ENCODE data around the gene SPHK2. TPM values are rescaled to one million over a fixed set of nuclear protein-coding genes. Genes with fewer than 3 reads are reported as not detected.

Gene SPHK2
- total and polyA plus RNA-seq, 3 donors from 2014 or later = 31.2 to 47.6 (median 43.1) TPM

DNA sequence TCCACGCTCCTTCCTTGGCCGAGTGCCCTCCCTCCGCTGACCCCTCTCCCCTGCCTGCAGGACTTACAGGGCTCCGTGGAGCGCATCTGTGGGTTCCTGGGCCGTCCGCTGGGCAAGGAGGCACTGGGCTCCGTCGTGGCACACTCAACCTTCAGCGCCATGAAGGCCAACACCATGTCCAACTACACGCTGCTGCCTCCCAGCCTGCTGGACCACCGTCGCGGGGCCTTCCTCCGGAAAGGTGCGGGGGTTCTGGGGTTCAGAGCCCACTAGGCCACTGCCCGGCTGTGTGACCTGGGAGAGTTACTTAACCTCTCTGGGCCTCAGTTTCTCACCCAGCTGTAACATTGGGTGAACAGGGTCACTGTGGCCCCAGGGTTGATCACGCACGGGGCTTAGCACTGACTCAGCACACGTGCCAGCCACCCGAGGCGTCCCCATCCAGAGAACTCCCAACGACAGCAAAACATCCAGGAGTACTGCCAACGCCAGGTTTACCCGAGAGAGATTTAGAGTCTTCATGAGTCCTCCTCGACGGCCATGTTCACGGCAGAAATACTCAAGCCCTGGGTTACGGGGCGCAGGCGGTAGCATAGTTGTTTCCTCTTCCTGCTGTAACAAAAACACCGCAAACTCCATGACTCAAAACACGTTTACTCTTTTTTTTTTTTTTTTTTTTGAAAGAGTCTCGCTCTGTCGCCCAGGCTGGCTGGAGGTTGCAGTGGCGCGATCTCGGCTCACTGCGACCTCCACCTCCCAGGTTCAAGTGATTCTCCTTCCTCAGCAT, 22.4 kb upstream of the SPHK2 start:
- no peak for TF ChIP-seq CTCF (IDR thresholded peaks at IDR 0.05)

GRCh38 chr19:48598996-48599700, 20.2 kb upstream of the SPHK2 start:
- Histone ChIP-seq H3K9me3 (no peaks in the 10 kb centered on the region), H3K27me3 (no peaks in the 10 kb centered on the region), H3K4me3 (no peak overlapping the region), H3K36me3 (ENCODE audit: low read depth, missing control alignments) (no peaks in the 10 kb centered on the region), H3K27ac (no peak overlapping the region), H3K4me1 (no peaks in the 10 kb centered on the region)
- intact Hi-C loops (cut with DNase I; ENCODE audit: low total_unique reads) = no loop called here
- TF ChIP-seq POLR2A (IDR thresholded peaks at IDR 0.05) (no peak), CTCF (IDR thresholded peaks at IDR 0.05) (no peak)
- DNase-seq = no peak
- 67 to 73% methylated on average over 16 to 30 of the region's 30 CpGs for WGBS, 2 donors

More for the DNA sequence above, 22.4 kb upstream of the SPHK2 start:
- DNase-seq = no peak
- Histone ChIP-seq H3K9me3 (no peaks in the 10 kb centered on the region), H3K36me3 (ENCODE audit: low read depth, missing control alignments) (no peaks in the 10 kb centered on the region), H3K27me3 (no peaks in the 10 kb centered on the region), H3K27ac (no peak overlapping the region), H3K4me3 (no peak overlapping the region), H3K4me1 (no peaks in the 10 kb centered on the region)
- 85 to 86% methylated on average over 30 to 35 of the region's 39 CpGs for WGBS, 2 donors
- intact Hi-C loops (cut with DNase I; ENCODE audit: low total_unique reads) = no loop called here

- intact Hi-C loops (cut with DNase I; ENCODE audit: low total_unique reads) = no loop called here
- Histone ChIP-seq H3K27me3 (no peaks in the 10 kb centered on the region), H3K27ac (no peak overlapping the region), H3K4me3 (no peak overlapping the region), H3K9me3 (no peaks in the 10 kb centered on the region), H3K4me1 (no peaks in the 10 kb centered on the region), H3K36me3 (ENCODE audit: low read depth, missing control alignments) (no peaks in the 10 kb centered on the region)
- no peak for DNase-seq
- 84 to 86% methylated on average over 7 to 21 of the region's 21 CpGs for WGBS, 2 donors
- TF ChIP-seq POLR2A (IDR thresholded peaks at IDR 0.05) (no peak), CTCF (IDR thresholded peaks at IDR 0.05) (no peak)
Measured at GRCh38 chr19:48600679-48601417, 18.5 kb upstream of the SPHK2 start.

- H3K27me3 ChIP-seq = no peaks in the 10 kb centered on the region
Measured at GRCh38 chr19:48603001-48603400, 16.3 kb upstream of the SPHK2 start.

More at GRCh38 chr19:48603001-48603400, 16.3 kb upstream of the SPHK2 start:
- no peak for TF ChIP-seq CTCF (IDR thresholded peaks at IDR 0.05)
- no peak for TF ChIP-seq POLR2A (IDR thresholded peaks at IDR 0.05)
- Histone ChIP-seq H3K36me3 (ENCODE audit: low read depth, missing control alignments) (no peaks in the 10 kb centered on the region), H3K4me1 (no peaks in the 10 kb centered on the region), H3K4me3 (no peak overlapping the region), H3K9me3 (no peaks in the 10 kb centered on the region), H3K27ac (no peak overlapping the region)
- DNase-seq = no peak
- intact Hi-C loops (cut with DNase I; ENCODE audit: low total_unique reads) = no loop called here
- 53 to 81% methylated on average over 9 of the region's 9 CpGs for WGBS, 2 donors
